Neural progenitor cell (in vitro differentiated cells): ENCODE data around the gene DCLK2.

Experiments
- EZH2 ChIP-seq: fragments of 200-600 bp; sonication (generic); IDR thresholded peaks from 2 replicates; pipeline ENCODE4 v1.6.1; 2017; ENCODE audit warnings: antibody characterized with exemption, mild to moderate bottlenecking, moderate library complexity
- EZH2phosphoT487 ChIP-seq: fragments of 200-600 bp; sonication (generic); IDR thresholded peaks from 2 replicates; pipeline ENCODE4 v1.6.1; 2017; ENCODE audit warnings: antibody characterized with exemption
- TF ChIP-seq, protein P1 (sequence below): fragments of 200-600 bp; sonication (generic); IDR thresholded peaks from 2 replicates; pipeline ENCODE4 v1.5.1; 2017; ENCODE audit warnings: antibody characterized with exemption, mild to moderate bottlenecking

DNA sequence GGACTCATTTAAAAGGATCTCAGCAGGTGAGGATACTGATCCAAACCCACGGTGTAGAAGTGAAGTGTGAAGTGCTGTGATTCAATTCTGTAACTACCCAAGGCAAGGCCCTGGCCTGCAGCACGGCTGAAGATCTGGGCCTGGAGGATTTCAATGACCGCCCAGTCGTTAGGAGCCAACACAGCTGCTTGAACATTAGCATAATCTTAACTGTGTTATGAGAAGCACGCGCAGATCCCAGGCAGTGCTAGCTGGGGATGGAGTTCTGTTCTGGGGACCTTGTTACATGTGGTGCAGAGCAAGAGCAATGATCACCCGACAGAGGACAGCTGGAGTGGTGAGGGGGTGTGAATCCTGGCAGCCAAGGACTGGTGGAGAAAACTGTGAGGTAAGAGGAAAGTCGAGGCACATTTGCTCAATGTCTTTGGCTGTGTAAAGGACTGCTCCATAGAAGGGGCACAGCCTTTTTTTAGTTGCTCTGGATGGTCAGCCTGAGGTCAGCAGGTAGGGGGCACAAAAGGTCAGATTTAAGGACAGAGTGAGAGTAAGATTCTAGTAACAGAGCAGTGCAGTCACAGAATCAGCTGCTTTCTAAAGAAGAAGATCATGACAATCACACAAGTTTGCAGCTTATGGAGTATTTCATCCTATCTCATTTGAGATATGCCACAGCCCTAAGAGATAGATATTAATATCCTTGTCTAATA, 181.8 kb downstream of the DCLK2 start:
- TF ChIP-seq, protein P1, sequence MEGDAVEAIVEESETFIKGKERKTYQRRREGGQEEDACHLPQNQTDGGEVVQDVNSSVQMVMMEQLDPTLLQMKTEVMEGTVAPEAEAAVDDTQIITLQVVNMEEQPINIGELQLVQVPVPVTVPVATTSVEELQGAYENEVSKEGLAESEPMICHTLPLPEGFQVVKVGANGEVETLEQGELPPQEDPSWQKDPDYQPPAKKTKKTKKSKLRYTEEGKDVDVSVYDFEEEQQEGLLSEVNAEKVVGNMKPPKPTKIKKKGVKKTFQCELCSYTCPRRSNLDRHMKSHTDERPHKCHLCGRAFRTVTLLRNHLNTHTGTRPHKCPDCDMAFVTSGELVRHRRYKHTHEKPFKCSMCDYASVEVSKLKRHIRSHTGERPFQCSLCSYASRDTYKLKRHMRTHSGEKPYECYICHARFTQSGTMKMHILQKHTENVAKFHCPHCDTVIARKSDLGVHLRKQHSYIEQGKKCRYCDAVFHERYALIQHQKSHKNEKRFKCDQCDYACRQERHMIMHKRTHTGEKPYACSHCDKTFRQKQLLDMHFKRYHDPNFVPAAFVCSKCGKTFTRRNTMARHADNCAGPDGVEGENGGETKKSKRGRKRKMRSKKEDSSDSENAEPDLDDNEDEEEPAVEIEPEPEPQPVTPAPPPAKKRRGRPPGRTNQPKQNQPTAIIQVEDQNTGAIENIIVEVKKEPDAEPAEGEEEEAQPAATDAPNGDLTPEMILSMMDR, result peak; percentile 45
- TF ChIP-seq EZH2 (no peak), EZH2phosphoT487 (no peak)
